Activated CD4-positive, CD25-positive, alpha-beta regulatory T cell treated with anti-CD3 and anti-CD28 coated beads, Interleukin-2, amount 50 U/mL, for 16 hours (primary cell): ENCODE measurements around the gene TAGLN.
A peak's percentile ranks its signal among the peaks of the same experiment; 100 is the strongest.

Experiments
- DNase-seq: peaks from one replicate; pipeline ENCODE4 v3.0.0-alpha.2; 2020; ENCODE audit warnings: low read depth, low spot score

The TAGLN gene

DNA sequence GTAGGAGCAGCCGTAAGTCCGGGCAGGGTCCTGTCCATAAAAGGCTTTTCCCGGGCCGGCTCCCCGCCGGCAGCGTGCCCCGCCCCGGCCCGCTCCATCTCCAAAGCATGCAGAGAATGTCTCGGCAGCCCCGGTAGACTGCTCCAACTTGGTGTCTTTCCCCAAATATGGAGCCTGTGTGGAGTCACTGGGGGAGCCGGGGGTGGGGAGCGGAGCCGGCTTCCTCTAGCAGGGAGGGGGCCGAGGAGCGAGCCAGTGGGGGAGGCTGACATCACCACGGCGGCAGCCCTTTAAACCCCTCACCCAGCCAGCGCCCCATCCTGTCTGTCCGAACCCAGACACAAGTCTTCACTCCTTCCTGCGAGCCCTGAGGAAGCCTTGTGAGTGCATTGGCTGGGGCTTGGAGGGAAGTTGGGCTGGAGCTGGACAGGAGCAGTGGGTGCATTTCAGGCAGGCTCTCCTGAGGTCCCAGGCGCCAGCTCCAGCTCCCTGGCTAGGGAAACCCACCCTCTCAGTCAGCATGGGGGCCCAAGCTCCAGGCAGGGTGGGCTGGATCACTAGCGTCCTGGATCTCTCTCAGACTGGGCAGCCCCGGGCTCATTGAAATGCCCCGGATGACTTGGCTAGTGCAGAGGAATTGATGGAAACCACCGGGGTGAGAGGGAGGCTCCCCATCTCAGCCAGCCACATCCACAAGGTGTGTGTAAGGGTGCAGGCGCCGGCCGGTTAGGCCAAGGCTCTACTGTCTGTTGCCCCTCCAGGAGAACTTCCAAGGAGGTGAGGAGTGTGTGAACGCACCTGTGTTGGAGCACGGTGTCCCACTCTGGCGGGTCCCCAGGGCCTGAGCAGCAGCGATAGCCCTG lies at the start of gene TAGLN:
TSS of gene TAGLN (plus strand) at position 318 of the 863 bp plus-strand sequence. CDS start 3,644 bp downstream, outside the sequence.
- DNase-seq = no peak

DNA sequence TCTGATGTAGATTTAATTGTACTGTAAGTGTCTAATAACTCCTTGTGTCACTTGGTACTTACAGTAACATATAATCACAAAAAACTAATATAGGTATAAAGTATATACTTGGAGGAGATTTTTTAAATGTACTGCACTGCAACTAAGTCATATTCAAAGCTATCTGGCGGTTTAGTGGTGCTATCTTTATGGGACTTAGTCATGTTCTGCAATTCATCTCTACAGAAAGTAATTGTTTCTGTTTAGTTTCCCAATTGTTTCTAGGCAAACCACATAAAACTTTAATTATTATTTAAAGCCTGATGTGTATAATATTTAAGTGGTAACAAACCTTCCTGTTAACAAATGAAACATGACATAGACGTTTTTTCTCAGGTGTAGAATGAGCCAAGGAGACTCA lies 47.1 kb upstream of the TAGLN start:
- DNase-seq = no peak

DNA sequence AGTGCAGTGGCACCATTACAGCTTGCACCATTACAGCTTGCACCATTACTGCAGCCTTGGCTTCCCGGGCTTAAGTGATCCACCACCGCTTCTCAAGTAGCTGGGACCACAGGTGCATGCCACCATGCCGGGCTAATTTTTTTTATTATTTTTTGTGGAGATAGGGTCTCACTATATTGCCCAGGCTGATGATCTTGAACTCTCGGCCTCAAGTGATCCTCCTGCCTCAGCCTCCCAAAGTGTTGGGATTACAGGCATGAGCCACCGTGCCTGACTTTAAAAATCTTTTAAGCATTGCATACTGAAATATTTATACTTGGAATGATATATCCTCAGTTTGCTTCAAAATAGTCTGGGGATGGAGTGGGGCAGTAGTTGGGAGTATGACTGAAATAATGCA lies 44.7 kb upstream of the TAGLN start:
- no peak for DNase-seq

DNA sequence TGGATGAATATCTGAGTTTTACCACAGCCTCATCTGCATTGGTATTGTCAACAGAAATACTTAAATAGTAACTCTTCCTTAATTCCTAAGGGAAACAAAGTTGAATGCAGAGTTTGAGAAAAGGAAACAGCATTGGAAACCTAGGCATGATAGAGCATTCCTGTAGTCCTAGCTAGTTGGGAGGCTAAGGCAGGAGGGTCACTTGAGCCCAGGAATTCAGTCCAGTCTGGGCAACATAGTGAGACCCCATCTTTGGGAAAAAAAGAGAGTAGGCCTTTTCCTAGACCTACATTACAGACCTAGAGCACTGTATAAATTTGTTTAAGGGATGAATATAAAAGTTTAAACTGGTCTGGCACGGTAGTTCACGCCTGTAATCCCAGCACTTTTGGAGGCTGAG lies 41.7 kb upstream of the TAGLN start:
- no peak for DNase-seq

DNA sequence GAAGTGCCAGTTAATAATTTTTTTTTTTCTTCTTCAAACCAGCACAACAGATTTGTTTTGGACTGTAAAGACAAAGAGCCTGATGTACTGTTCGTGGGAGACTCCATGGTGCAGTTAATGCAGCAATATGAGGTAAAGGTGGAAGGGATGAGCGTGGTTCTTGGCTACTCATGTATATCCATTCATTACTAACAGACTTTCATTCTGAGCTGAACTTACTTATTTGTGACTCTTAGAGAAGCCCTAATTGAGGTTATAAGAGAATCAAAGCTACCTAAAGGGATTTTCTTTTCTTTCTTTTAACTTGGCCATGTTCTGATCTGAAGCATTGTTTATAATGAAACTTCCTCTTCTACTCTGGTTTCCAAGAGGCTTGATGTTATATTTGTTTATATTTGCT lies 39.3 kb upstream of the TAGLN start:
- DNase-seq = no peak

DNA sequence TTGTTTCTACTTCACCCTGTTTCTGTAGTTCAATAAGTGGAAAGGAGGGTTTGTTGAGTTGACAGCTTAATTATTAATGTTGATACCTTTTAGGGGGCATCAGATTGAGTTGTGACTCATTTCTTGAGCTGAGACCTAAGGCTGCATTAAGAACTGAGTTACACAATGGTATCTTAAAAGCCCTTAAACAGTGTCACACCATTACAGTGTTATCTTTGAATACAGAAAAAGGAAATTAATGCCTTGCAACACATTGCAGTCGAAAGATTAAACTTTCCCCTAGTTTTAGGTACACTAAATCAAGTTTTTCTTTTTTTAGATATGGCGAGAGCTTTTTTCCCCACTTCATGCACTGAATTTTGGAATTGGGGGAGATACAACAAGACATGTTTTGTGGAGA lies 38.3 kb upstream of the TAGLN start:
- DNase-seq = no peak

DNA sequence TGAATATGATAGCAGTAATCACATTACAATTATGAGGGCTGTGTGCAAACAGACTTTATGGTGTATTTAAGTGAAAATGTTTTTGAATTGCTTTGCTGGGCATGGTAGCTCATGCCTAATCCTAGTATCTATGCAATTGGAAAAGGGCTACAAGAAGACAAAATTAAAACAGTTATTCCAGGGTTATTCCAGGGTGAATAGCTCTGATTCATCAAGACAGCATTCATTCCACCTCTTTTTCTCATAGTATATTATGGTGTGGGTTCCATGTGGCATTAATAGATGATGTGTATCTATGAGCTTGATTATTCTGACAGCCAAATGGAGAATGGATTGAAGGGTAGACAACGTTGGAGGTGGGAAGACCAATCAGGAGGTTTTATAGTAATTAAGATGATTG lies 32.7 kb upstream of the TAGLN start:
- no peak for DNase-seq

DNA sequence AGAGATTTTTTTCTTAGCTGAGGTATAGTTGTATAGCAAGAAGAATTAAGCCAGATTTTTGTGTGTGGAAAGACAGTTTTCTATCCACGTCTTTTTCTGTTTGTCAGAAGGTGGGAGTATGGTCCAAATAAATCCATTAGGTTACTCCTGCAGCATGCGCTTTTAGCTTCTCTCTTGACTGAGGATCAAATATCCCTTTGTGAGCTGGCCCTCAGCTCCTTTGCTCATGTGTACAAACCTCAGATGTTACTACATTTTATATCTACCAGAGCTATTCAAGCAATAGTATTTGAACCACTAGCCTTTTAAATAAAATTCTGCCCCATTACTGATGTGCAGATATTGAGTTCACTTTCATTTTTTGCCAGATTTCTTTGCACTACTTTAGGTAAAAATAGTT lies 29.4 kb upstream of the TAGLN start:
- DNase-seq = no peak

DNA sequence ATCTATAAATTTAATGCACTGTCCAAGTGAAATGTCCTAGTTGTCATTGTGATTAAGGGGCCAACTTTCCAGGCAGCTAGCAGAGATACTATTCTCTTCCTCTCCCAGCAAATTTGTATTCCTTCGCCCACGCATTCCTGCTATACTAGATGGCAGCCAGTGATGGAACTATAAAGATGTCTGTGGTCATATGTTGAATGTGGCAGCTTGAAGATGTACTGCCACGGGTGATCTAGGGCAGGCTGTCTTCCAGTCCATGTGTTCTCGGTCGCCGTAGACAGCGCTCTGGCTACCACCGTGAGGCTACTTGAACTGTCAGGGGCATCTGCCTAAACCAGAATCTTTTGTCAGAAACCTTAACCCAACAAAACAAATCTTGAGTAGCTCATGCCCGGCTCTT lies 29.0 kb upstream of the TAGLN start:
- DNase-seq = no peak

DNA sequence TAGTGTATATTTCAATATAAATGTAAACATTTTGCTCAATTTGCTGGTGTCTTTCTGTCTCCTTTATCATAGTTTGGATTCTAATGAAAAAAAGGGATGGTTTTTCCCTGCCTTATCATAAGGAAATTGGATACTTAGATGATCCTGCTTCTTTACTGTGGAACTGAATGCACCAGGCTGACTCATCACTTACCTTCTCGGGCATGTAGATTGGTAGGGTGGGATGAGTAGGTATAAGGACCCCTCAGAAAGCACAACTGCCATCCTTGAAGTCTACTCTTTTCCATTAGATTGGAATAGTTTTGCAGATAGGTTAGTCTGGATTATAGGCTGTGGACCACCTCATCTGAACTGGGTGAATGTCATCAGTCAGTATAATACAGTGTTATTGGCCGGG lies 28.2 kb upstream of the TAGLN start:
- no peak for DNase-seq

DNA sequence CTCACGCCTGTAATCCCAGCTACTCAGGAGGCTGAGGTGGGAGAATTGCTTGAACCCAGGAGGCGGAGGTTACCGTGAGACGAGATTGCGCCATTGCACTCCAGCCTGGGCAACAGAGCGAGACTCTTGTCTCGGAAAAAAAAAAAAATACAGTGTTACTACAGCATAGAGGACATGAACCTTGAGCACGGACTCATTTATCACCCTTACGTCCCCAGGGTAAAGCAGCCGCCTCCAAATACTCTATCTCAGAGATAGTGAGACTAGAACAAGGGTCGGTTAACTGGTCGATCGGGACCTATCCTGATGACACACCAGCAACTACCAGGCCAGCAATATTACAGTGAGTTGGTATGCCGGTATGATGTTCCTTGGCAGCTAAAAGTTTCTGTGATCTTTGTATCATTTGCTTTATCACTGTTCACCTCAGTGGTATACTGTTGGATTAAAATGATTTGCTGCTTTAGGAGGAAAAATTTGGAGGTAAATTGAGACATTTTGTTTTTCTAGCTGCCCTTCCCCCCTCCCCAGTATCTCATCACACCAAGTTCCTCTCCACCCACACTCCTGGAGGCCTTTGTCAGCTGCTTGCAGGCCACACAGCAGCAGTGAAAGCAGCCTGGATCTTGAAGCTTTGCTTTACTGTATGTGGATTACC lies 27.6 kb upstream of the TAGLN start:
- no peak for DNase-seq

DNA sequence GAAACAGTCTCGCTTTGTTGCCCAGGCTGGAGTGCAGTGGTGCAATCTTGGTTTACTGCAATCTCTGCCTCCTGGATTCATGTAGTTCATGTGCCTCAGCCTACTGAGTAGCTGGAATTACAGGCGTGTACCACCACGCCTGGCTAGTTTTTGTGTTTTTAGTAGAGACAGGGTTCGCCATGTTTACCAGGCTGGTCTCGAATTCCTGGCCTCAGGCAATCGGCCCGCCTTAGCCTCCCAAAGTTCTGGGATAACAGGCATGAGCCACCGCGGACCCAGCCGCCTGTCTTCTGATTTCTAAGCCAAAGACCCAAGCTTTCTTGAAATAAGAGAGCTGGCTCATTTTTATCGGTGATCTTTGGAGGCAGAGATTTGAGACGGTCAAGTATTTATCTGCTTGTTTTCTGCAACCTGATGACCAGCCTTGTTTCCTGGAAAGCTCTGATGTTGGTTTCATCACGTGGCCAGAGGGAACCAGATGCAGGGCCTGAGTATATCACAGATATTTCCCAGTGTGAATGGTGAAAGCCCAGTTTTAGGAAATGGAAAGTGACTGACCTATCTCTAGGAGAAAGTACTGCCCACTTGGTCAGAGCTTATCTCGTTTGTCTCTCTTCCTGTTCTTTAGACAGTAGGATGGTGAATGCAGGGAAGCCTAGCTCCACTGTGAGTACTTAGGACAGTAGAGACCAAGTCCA lies 26.3 kb upstream of the TAGLN start:
- no peak for DNase-seq

DNA sequence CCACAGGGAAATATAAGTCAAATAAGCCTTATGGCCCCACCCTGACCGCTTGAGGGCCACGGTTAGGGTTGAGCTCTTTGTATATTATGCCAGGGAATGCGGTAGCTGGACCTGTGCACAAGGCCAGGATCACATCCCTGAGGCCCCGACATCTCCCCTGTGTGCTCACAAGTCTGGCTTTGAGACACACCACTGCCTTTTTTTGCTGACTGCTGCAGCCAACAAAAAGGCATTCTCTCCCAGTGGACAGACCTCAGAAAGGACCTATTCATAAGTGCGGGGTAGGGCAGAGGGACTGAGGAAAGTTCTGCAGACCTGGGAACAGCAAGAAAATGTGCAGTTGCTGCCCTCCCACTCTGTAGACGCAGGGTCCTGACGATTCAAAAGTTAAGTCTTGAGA lies 24.1 kb upstream of the TAGLN start:
- no peak for DNase-seq

DNA sequence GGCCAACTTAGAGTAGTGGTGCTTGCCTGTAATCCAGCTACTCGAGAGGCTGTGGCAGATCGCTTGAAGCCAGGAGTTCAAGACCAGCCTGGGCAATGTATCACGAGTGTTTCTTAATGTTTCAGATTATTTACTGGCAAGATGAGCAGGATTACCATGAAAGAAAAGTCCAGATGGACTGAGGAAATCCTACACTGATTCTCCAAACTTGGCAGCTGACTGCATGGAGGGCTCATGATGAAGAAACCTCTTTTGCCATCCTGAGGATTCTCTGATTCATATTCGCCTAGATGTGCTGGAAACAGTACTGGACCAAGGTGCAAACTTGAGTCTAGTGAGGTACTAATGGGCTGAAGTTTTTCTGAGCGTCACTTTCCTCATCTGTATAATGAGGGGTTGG lies 23.4 kb upstream of the TAGLN start:
- DNase-seq = no peak

DNA sequence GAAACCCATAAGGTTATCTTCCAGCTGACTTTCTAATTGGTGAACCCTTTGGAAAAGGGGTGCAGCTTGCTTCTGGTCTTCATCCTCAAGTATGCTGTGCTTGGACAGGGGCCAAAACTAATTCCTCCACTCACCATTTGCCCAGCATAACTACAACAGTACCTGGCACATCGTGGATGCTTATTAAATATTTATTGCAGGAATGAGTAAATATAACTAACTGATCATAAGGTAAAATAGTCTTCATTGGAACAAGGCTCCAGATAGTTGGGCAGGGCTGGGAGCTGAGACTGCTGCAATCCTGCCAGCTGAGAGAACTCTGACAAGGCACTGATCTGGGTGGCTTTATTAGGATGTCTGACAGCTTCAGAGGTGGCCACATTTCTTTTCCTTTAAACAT lies 23.0 kb upstream of the TAGLN start:
- DNase-seq = no peak

DNA sequence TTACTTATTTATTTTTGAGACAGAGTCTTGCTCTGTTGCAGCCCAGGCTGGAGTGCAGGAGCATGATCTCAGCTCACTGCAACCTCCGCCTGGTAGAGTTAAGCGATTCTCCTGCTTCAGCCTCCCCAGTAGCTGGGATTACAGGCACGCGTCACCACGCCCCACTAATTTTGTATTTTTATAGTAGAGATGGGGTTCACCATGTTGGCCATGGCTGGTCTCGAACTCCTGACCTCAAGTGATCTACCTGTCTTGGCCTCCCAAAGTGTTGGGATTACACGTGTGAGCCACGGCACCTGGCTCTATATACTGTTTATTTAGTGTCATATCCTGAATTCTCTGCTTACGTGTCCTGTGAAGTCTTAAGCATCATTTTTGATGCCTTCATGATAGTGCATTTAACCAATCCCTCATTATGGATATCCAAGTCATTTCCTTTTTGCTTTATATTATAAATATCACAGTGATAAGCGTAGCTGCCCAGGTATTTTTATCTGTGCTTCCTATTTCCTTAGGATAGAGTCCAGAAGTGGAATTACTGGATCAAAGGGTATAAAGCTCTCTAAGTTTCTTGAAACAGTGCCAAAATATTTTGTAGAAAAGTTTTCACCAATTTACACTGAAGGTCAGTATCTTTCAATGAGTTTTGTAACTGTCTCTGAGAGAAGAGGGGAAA lies 21.5 kb upstream of the TAGLN start:
- DNase-seq = no peak

DNA sequence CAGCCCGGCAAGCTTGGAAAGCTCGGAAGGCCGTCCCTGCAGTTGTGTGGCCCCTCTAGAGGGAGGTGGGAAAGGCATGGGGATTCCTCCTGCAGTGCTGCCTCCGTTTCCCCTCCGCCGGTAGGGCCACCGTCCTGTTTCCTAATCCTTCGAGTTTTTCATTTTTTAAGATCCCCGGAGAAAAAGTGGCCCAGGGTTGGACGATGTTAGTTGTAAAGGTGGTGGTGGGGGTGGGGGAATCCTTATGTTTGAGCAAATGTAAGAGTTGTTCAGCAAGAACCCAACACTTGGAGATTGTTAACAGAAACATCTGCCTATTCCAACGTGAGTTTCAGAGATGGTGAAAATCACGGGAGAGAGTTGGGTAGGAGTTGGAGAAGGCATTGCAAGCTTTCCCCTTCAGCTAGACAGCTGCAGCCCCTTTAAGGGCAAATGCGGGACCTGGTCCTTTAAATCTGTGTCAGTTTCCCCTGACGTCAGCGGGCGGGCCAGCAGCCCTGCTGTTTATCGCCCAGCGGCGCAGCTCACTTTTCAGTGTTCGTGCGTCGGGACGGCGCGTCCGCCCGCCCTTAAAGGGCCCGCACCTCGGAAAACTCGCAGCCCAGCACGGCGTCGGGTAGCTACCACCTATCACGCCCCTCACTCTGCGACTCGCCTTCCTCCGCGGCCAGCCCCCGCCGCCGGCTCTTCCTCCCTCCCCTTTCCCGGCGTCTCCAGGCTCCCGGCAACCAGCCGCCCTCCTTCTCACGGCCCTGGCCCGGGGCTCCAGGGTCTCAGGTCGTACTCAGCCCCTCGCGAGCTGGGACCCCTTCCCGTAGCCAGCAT lies 20.7 kb upstream of the TAGLN start, which contains the start of gene SIDT2:
TSS of gene SIDT2 (plus strand) at position 534 of the 825 bp plus-strand sequence. CDS start 521 bp downstream, outside the sequence.
- DNase-seq = peak; percentile 78

DNA sequence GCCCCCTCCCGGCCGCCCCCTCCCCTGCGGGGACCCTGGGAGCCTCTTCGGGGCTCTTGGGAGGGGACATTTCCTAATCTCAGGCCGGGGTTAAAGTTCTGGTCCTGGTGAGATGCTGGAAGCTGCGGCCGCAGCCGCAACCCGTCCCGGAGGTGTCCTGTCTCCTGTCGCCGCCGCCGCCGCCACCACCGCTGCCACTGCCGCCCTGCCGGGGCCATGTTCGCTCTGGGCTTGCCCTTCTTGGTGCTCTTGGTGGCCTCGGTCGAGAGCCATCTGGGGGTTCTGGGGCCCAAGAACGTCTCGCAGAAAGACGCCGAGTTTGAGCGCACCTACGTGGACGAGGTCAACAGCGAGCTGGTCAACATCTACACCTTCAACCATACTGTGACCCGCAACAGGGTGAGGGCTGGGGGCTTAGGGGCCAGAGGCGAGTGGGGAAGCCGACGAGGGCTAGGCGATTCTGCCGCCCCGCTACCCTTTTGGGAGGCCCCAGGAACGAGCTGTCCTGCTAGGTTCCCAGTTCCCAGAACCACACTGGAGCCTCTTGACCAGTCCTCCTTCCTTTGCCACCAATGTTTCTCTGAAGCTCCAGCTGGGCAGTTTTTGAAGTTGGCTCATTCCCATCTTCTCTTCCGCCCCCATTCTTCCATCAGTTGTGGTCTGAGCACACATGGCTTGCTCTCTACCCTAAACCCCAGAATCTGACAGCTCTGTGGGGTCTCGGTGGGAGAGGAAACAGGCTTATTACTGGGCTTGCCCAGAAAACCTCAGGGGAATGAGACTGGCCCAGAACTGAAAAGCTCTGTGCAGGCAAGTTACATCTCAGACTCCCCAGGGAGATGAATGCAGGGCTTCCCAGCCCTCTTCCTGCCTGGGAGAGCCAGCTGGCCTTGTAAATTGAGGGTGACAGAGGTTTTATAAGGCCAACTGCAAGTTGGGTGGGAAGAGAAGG lies 19.8 kb upstream of the TAGLN start:
- DNase-seq = no peak

DNA sequence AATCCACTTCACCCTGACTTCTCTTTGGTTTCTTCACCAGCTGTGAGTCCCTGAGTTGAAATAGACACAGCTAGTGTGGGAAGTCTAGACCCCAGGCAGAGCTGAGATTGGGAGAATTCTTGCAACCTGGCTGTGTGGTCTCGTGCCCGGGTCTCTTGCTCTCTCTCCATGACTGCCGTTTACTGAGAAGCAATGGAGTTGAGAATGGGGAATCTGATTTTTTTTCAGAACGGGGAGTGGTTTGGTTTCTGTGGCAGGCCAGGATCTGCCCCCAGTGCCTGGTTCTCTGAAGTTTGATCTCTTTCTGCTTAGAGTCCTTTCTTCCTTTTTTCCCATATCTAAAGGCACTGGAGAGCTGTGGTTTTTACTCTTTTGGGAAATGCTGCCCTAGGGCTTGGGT lies 19.1 kb upstream of the TAGLN start:
- no peak for DNase-seq
